RWPE2 (cell line): ENCODE measurements around the gene COL4A6.
A peak's percentile ranks its signal among the peaks of the same experiment; 100 is the strongest.

Experiments
- ATAC-seq: fragments of 200-7000 bp; cut with Tn5 transposase; 3 replicates; pipeline ENCODE4 v1.9.1; 2021; ENCODE audit warnings: low read depth
- DNase-seq: peaks from one replicate; pipeline ENCODE4 v3.0.0-alpha.2; 2020; ENCODE audit warnings: low spot score
- H3K27ac ChIP-seq: fragments of 450-650 bp; 2 replicates; pipeline ENCODE4 v1.5.1; 2017; ENCODE audit warnings: mild to moderate bottlenecking; ENCODE audit not compliant: poor library complexity, severe bottlenecking
- H3K27me3 ChIP-seq: fragments of 250-450 bp; sonication (Bioruptor Pico); 2 replicates; pipeline ENCODE4 v1.5.1; 2021; ENCODE audit warnings: mild to moderate bottlenecking, moderate library complexity; ENCODE audit not compliant: insufficient read depth, poor library complexity, severe bottlenecking
- H3K36me3 ChIP-seq: fragments of 250-450 bp; sonication (Bioruptor Pico); 2 replicates; pipeline ENCODE4 v1.5.1; 2020; ENCODE audit warnings: low read depth, mild to moderate bottlenecking, moderate library complexity
- H3K4me1 ChIP-seq: fragments of 250-450 bp; sonication (Bioruptor Pico); 2 replicates; pipeline ENCODE4 v1.5.1; 2021; ENCODE audit warnings: mild to moderate bottlenecking, moderate library complexity; ENCODE audit not compliant: insufficient read depth, poor library complexity, severe bottlenecking
- H3K4me3 ChIP-seq: fragments of 250-450 bp; sonication (Bioruptor Pico); 2 replicates; pipeline ENCODE4 v1.5.1; 2021; ENCODE audit warnings: mild to moderate bottlenecking, moderate library complexity; ENCODE audit not compliant: severe bottlenecking
- H3K9me3 ChIP-seq: fragments of 250-450 bp; sonication (Bioruptor Pico); 2 replicates; pipeline ENCODE4 v1.5.1; 2021; ENCODE audit warnings: mild to moderate bottlenecking, moderate library complexity; ENCODE audit not compliant: severe bottlenecking
- CTCF ChIP-seq: fragments of 450-650 bp; IDR thresholded peaks from one replicate; pipeline ENCODE4 v1.5.1; 2017; ENCODE audit warnings: mild to moderate bottlenecking, moderate library complexity; ENCODE audit not compliant: poor library complexity, severe bottlenecking

Gene COL4A6

DNA sequence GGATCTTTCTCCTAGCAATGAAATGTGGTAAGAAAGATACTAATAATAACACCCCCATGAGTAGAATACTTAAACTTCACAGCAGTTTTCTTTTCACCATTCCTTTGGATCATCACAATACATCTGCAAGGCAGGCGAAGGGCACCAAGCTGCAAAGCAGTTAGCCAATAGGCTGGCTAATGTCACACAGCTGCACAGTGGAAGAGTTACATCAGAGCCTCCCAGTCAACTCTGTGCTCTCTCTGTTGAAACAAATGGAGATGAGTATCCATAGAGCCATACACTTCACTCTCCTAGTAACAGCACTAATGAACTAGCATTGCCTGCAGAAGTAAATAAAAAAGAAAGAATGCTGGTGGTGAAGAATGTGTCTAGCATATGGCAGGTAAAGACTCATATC, 207.6 kb downstream of the COL4A6 start:
- Histone ChIP-seq H3K36me3 (no peaks in the 10 kb centered on the region), H3K4me3 (no peak overlapping the region), H3K4me1 (no peaks in the 10 kb centered on the region), H3K27me3 (no peaks in the 10 kb centered on the region), H3K9me3 (no peaks in the 10 kb centered on the region), H3K27ac (no peak overlapping the region)
- DNase-seq, result no peak
- no peak for TF ChIP-seq CTCF
- ATAC-seq, result no peak

DNA sequence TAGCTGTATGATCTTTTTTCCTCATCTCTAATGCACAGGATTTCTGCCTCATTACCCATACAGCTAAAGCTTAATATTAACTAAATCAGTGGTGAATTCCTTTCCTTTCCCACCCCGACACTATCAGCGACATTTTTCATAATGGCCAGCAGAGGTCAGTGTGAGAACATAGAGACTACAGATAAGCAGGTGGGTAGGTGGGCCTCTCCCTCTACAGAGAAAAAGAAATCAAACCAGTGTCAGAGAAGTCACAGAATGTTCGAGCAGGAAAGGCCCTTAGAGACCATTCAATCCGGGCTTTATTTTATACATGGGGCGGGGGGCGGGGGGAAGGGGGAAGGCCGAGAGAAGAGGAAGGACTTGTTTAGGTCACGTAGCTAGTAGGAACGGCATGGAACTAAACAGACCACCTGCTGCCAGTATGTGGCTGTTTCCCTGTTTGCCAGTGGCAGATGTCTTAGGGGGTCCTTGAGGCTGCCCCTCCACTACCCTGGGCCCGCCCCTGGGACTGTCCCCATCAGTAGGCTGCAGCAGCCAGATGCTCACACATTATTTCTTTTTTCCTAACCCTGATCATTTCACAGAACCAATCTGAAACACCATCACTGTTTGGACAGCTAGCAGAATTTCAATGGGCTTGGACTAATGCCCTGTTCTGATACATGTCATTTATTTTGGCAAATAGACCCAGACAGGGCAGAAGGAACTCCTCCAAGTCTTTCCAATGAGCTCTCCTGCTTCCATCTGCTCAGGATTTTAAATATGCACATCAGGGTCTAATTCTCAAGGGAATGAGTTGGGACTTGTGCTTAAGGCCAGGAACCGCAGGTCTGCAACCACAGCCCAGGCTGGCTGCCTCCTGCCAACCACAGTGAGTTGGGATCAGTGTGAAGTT, 213.2 kb downstream of the COL4A6 start:
- H3K27ac ChIP-seq, result no peak overlapping the region
- H3K4me3 ChIP-seq, result no peak overlapping the region
- no peaks in the 10 kb centered on the region for H3K27me3 ChIP-seq
- peak; percentile 69 for TF ChIP-seq CTCF
- H3K9me3 ChIP-seq, result no peaks in the 10 kb centered on the region
- DNase-seq (no peak), ATAC-seq (peak; percentile 33; the same call in 1 of the 3 replicates)
- H3K4me1 ChIP-seq, result no peaks in the 10 kb centered on the region
- no peaks in the 10 kb centered on the region for H3K36me3 ChIP-seq

DNA sequence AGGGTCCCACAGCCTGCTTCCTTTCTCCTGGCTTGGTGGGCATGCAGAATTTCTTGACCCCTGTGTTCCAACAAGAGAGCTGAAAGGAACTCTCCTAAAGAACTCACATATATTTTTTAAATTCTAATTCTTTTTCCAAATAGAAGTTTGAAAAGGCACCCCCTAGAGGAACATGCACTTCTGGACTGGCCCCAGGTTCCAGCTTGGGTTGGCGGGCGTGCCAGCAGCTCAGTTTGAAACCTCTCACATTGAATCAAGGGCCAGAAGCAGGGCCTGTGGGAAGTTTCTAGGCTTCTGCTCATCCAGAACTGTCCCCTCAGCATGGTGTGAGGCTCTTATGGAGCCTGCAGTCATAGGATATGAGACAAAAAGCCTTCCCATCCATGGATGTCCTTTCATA, 214.0 kb downstream of the COL4A6 start:
- Histone ChIP-seq H3K4me1 (no peaks in the 10 kb centered on the region), H3K36me3 (no peaks in the 10 kb centered on the region; the same call in 1 of the 2 replicates), H3K9me3 (no peaks in the 10 kb centered on the region), H3K4me3 (no peak overlapping the region), H3K27me3 (no peaks in the 10 kb centered on the region), H3K27ac (no peak overlapping the region)
- no peak for TF ChIP-seq CTCF
- DNase-seq (no peak), ATAC-seq (no peak)

- Histone ChIP-seq H3K4me3 (no peak overlapping the region), H3K4me1 (no peaks in the 10 kb centered on the region), H3K36me3 (no peaks in the 10 kb centered on the region; the same call in 1 of the 2 replicates), H3K27ac (no peak overlapping the region), H3K9me3 (no peaks in the 10 kb centered on the region), H3K27me3 (no peaks in the 10 kb centered on the region)
- DNase-seq (no peak), ATAC-seq (no peak)
- TF ChIP-seq CTCF, result no peak
Observed at GRCh38 chrX:108223585-108223984, 214.6 kb downstream of the COL4A6 start.

DNA sequence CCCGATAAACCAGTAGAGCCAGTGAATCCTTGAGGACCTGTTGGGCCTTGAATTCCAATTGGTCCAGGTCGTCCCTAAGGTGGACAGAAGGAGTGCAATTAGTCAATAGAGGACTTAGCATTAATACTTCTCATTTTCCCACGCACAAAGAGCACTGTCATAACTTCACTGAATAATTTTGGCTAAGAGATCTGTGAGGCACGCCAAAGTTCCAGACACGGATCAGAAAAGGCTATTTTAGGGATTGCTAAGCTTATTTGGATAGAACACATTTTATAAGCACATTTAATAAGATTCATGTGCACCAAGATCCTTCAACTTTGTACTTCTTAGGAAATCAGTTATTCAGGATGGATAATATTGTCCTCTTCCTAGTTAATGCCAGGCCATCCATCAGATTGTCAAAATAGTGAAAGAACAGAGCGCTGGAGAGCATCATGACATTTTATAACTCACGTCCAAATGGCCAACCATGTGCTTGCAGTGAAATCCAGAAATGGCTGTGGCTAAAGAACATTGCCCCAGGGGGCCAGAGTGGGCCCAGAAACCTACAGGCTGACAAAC, 216.8 kb downstream of the COL4A6 start:
- ATAC-seq (no peak), DNase-seq (no peak)
- no peak overlapping the region for H3K27ac ChIP-seq
- H3K36me3 ChIP-seq, result no peaks in the 10 kb centered on the region; the same call in none of the 2 replicates
- no peak overlapping the region for H3K4me3 ChIP-seq
- TF ChIP-seq CTCF, result no peak
- H3K9me3 ChIP-seq, result no peaks in the 10 kb centered on the region
- no peaks in the 10 kb centered on the region for H3K27me3 ChIP-seq
- no peaks in the 10 kb centered on the region for H3K4me1 ChIP-seq
